HepG2 (cell line): ENCODE data around the gene SLC35D2. TPM values are rescaled to one million over a fixed set of nuclear protein-coding genes. Genes with fewer than 3 reads are reported as not detected.
A peak's percentile ranks its signal among the peaks of the same experiment; 100 is the strongest.

Experiments
- ATAC-seq: fragments of 200-7000 bp; cut with Tn5 transposase; 3 replicates; pipeline ENCODE4 v1.9.1; 2020; ENCODE audit warnings: mild to moderate bottlenecking, moderate library complexity
- BruUV-seq: library from RNA; stranded (reverse); fragments of 400-500 nt; replicated peaks from 2 replicates; lab custom pipeline; 2021; lab: Mats Ljungman, UMichigan
- CTCF ChIA-PET: fragments of 300-600 bp; formaldehyde crosslinking; extraction: SDS; loops from one replicate; lab custom pipeline; 2021; ENCODE audit warnings: low total read pairs, inconsistent platforms, low intra/inter-chr PET ratio; lab: Yijun Ruan, JAX
- POLR2A ChIA-PET: fragments of 350-600 bp; sonication (Branson Sonifier 250); formaldehyde crosslinking; loops from one replicate; lab custom pipeline; 2020; ENCODE audit warnings: antibody characterized with exemption, inconsistent platforms; lab: Yijun Ruan, JAX
- DNase-seq: peaks from one replicate; pipeline ENCODE4 v3.0.0-alpha.2; 2015; ENCODE audit warnings: low spot score
- FAIRE-seq: peaks from 3 replicates; lab custom pipeline; 2011; peaks lifted over from hg19 to GRCh38; lab: Jason Lieb, UNC
- H2AFZ ChIP-seq: one replicate; pipeline ENCODE4 v1.6.1; 2011; ENCODE audit warnings: low read length, inconsistent platforms
- H3K27ac ChIP-seq: fragments of 300-600 bp; 3 replicates; pipeline ENCODE4 v1.8.0; 2011; ENCODE audit warnings: mixed run types, mild to moderate bottlenecking, mixed read lengths, low read length, inconsistent platforms; ENCODE audit not compliant: insufficient read depth; ENCODE audit errors: extremely low read length
- H3K27me3 ChIP-seq, 2 experiments: fragments of 200-600 bp in 1 of 2; 2 replicates in 1 of 2; 3 replicates in 1 of 2; pipeline versions ENCODE4 v1.6.0 to v1.8.0; 2011; ENCODE audit warnings: low read length in 2 of 2, mild to moderate bottlenecking in 2 of 2, moderate library complexity in 2 of 2, inconsistent platforms in 1 of 2; ENCODE audit not compliant: insufficient read depth in 2 of 2, control insufficient read depth in 1 of 2
- H3K36me3 ChIP-seq, 2 experiments: fragments of 200-600 bp in 1 of 2; replicated peaks in 1 of 2; 2 replicates in 1 of 2; 3 replicates in 1 of 2; pipeline versions ENCODE4 v1.5.1 to v1.8.0; 2011; ENCODE audit warnings: low read length in 2 of 2, inconsistent platforms in 1 of 2; ENCODE audit not compliant: insufficient read depth in 2 of 2, control insufficient read depth in 1 of 2
- H3K4me1 ChIP-seq: 2 replicates; pipeline ENCODE4 v1.5.1; 2012; ENCODE audit warnings: low read length, inconsistent platforms; ENCODE audit not compliant: insufficient read depth
- H3K4me2 ChIP-seq: 2 replicates; pipeline ENCODE4 v1.6.0; 2011; ENCODE audit warnings: low read depth, low read length, inconsistent platforms
- H3K4me3 ChIP-seq, 3 experiments: fragments of 200-600 bp in 1 of 3; sonication (generic), shearing (Covaris generic) in 1 of 3; replicated peaks in 1 of 3; 2 replicates each; pipeline ENCODE4 v1.5.1; 2011 to 2016; ENCODE audit warnings: low read length in 3 of 3, inconsistent platforms in 2 of 3, low read depth in 2 of 3, mild to moderate bottlenecking in 2 of 3, control low read depth in 1 of 3, mixed read lengths in 1 of 3; ENCODE audit not compliant: insufficient read depth in 1 of 3
- H3K79me2 ChIP-seq: one replicate; pipeline ENCODE4 v1.6.1; 2011; ENCODE audit warnings: low read length, inconsistent platforms; ENCODE audit not compliant: insufficient read depth
- H3K9ac ChIP-seq: 2 replicates; pipeline ENCODE4 v1.6.0; 2011; ENCODE audit warnings: mild to moderate bottlenecking, low read depth, low read length, inconsistent platforms; ENCODE audit not compliant: insufficient read depth
- H3K9me3 ChIP-seq: 2 replicates; pipeline ENCODE4 v1.5.1; 2012; ENCODE audit warnings: mild to moderate bottlenecking, low read length
- H4K20me1 ChIP-seq: 2 replicates; pipeline ENCODE4 v1.6.0; 2011; ENCODE audit warnings: inconsistent platforms, mild to moderate bottlenecking, low read length, moderate library complexity; ENCODE audit not compliant: insufficient read depth
- AGO2 ChIP-seq: fragments of 200-400 bp; formaldehyde crosslinking; optimal IDR thresholded peaks from 2 replicates; pipeline ENCODE3; 2017; ENCODE audit warnings: mild to moderate bottlenecking, low read depth, low read length, moderate library complexity
- KLF11 ChIP-seq: IDR thresholded peaks from 2 replicates; pipeline ENCODE4 v1.6.1; 2016; ENCODE audit warnings: missing compliant biosample characterization
- MXD1 ChIP-seq: sonication (generic); formaldehyde crosslinking; IDR thresholded peaks from 2 replicates; pipeline ENCODE4 v1.4.0; 2020; ENCODE audit warnings: mild to moderate bottlenecking, missing genetic modification reagents
- SMC3 ChIP-seq: IDR thresholded peaks from 2 replicates; pipeline ENCODE4 v1.6.1; 2011; ENCODE audit warnings: low read length, improper control_type of control experiment
- WGBS: methylation state at CpG from one replicate; pipeline ENCODE4 v1.1.6; 2017; ENCODE audit warnings: low lambda C conversion rate; 5-methylcytosine and 5-hydroxymethylcytosine counted together
- in situ Hi-C: cut with HindIII; loops from 2 replicates; pipeline ENCODE4 v1.10.0; 2017; ENCODE audit warnings: low pct_unique_long_range_greater_than_20kb; ENCODE audit not compliant: extremely low pct_ligation_motif_present
- intact Hi-C: fragments of 100-400 bp; cut with micrococcal nuclease; formaldehyde crosslinking; loops from one replicate; pipeline ENCODE4 v1.10.0; 2022; ENCODE audit not compliant: unreplicated experiment
- polyA plus RNA-seq, 8 experiments: library from polyadenylated mRNA; depleted of rRNA in 3 of 8; stranded (reverse) in 7 of 8; unstranded in 1 of 8; fragments of >200 nt; fragmentation: Illumina TruSeq in 4 of 8; extraction: Trizol in 4 of 8; gene quantifications; 2 replicates each; pipeline versions ENCODE4 v1.2.1 to v1.2.3, GENCODE V29; 2011 to 2016; ENCODE audit warnings: low read depth in 4 of 8, missing spikeins in 1 of 8, mixed read lengths in 1 of 8; ENCODE audit not compliant: insufficient read depth in 1 of 8
- total RNA-seq, 5 experiments: library from RNA; depleted of rRNA; stranded (reverse); fragments of >200 nt; fragmentation: Illumina TruSeq; extraction: Trizol; gene quantifications; 2 replicates each; pipeline ENCODE4 v1.2.3, GENCODE V29; 2016; ENCODE audit warnings: low read depth in 1 of 5

The SLC35D2 gene
- total and polyA plus RNA-seq, 2 of the 13 experiments (the other 11 are each of a cell fraction or from before 2014, with no cell fraction given), result 96.2 to 103 TPM

DNA sequence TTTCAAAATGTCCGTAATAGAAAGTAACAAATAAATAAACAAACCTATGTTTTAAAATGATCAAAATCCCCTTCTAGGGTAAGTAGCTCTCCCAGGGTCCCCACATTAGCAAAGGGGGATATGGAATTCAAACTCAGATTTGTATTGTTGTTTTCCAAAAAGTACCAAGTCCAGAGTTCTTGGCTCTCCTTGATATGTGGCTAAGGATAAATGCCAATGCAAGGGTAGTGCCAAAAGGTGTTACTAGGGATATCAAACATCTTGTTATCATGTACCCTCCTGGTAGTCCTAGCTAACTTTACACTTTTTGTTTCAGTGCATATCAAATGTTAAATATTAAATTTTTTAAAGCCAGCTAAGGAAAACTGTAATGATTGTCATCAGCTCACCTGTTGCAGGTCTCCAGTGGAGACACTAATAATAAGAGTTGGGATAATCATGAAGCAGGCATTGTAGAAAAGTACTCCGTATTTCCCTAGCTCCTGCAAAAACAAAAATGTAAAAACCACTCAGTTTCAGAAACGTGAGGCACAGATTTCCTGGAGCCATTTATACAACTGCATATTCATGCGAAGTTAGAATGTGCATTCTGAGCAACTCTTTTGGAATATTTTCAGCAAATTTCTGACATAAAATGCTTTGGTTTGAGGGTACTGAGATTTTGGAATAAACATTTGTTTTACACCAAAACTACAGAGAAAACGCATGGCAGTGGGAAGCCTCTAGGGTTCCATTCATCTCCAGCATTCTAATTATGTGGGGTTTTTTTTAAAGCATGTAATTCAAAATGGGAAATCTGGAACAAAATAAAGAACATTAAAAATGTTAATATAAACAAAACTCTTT, 39.8 kb downstream of the SLC35D2 start:
- Histone ChIP-seq H3K4me3 (no peak overlapping the region), H3K9ac (no peak overlapping the region; the same call in 1 of the 2 replicates), H4K20me1 (no peaks in the 10 kb centered on the region), H2AFZ (no peak overlapping the region), H3K27me3 (no peaks in the 10 kb centered on the region), H3K9me3 (no peaks in the 10 kb centered on the region), H3K4me1 (peaks cover 71% of the 10 kb centered on the region), H3K27ac (peak overlapping the region; percentile 47), H3K4me2 (no peak overlapping the region), H3K79me2 (no peaks in the 10 kb centered on the region), H3K36me3 (peaks cover 10 to 29% of the 10 kb centered on the region in 2 experiments)
- ChIA-PET CTCF (no interaction called here), POLR2A (interaction anchor here (0.8 to 1.6 kb wide), 8 partner anchors 10 to 73 kb away, joined by 3 to 12 read pairs (median 4); no protein-coding TSS in a partner anchor)
- intact Hi-C loops (loop anchor here (2.0 to 5.0 kb wide), 2 partner anchors 41 to 74 kb away; partner anchors contain the start of gene ZNF367), in situ Hi-C loops (loop anchor here (5.0 to 25.0 kb wide), 2 partner anchors 74 to 319 kb away; partner anchors contain the start of genes PRXL2C and ZNF367)
- WGBS, result 95% methylated on average over 5 of the region's 5 CpGs
- BruUV-seq, result no TSS peak
- ATAC-seq, result no peak
- no peak for DNase-seq
- no peak for TF ChIP-seq SMC3
- no peak for TF ChIP-seq KLF11 (CRISPR knock-in tag)
- no peak for FAIRE-seq

DNA sequence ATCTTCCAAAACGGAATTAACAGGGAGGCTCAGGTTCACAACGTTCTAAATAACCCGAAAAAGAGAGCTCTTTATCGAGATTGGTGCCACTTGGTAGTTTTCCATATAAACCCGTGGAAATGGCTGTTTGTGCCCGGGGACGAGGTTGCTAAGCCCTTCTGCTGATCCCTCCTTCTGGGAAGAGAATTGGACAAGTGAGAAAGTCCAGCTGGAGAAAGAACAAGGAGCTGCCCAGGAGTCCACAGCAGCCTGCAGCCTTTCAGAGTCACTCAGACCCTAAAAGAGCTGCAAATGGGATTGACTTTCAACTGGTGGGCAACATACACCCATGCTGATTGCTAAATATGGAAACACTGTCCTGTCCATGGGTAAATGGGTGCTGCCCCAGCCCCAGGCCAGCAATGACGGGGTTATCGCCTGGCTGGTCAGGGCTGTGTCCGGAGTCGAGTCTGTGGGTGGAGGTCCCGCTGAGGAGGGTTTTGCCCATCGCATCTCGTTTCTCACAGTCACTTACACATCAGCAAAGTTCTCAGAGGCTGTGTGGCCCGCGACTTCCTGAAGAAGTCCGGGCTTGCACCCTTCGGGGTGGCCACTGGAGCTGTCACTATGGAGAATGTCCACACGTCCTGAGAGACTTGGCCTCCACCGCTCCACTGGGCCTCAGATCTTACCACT, 40.8 kb downstream of the SLC35D2 start:
- Histone ChIP-seq H3K9me3 (no peaks in the 10 kb centered on the region), H3K4me3 (no peak overlapping the region), H4K20me1 (no peaks in the 10 kb centered on the region), H3K36me3 (peaks cover 6 to 18% of the 10 kb centered on the region in 2 experiments), H3K9ac (no peak overlapping the region), H3K27me3 (no peaks in the 10 kb centered on the region), H2AFZ (no peak overlapping the region), H3K79me2 (no peaks in the 10 kb centered on the region), H3K27ac (peak overlapping the region; percentile 31), H3K4me1 (peaks cover 81% of the 10 kb centered on the region), H3K4me2 (no peak overlapping the region)
- FAIRE-seq (no peak), ATAC-seq (no peak), DNase-seq (no peak)
- BruUV-seq, result no TSS peak
- in situ Hi-C loops (loop anchor here (5.0 to 25.0 kb wide), 2 partner anchors 75 to 320 kb away; partner anchors contain the start of genes PRXL2C and ZNF367), intact Hi-C loops (loop anchor here (5.0 kb wide), 1 partner anchor 75 kb away; the partner anchor contains the start of gene ZNF367)
- POLR2A ChIA-PET, result interaction anchor here (1.6 kb wide), 1 partner anchor 40 kb away, joined by 6 read pairs; no protein-coding TSS in a partner anchor
- TF ChIP-seq AGO2 (peak; percentile 30), MXD1 (CRISPR knock-in tag) (no peak)
- WGBS, result 98% methylated on average over 17 of the region's 20 CpGs
- CTCF ChIA-PET, result no interaction called here
